Progenitor cell of endocrine pancreas (in vitro differentiated cells): ENCODE results near the gene HLCS. TPM values are rescaled to one million over a fixed set of nuclear protein-coding genes. Genes with fewer than 3 reads are reported as not detected.

ENCODE experiments used
- DNase-seq: peaks from one replicate; pipeline ENCODE4 v3.0.0; 2021; ENCODE audit warnings: low spot score; ENCODE audit not compliant: unreplicated experiment
- H3K27ac Mint-ChIP-seq: 2 replicates; pipeline ENCODE4 v1.8.0; 2021; ENCODE audit warnings: mild to moderate bottlenecking, moderate library complexity, mixed read lengths
- H3K27me3 Mint-ChIP-seq: 2 replicates; pipeline ENCODE4 v1.8.0; 2021; ENCODE audit warnings: mixed read lengths
- H3K36me3 Mint-ChIP-seq: 2 replicates; pipeline ENCODE4 v1.8.0; 2022; ENCODE audit warnings: mixed read lengths; ENCODE audit not compliant: insufficient read depth
- H3K4me1 Mint-ChIP-seq: 2 replicates; pipeline ENCODE4 v1.8.0; 2021; ENCODE audit warnings: low read depth, mixed read lengths
- H3K4me3 Mint-ChIP-seq: 2 replicates; pipeline ENCODE4 v1.8.0; 2021; ENCODE audit warnings: low read depth, mild to moderate bottlenecking, moderate library complexity, mixed read lengths
- H3K9me3 Mint-ChIP-seq: 2 replicates; pipeline ENCODE4 v1.8.0; 2021; ENCODE audit warnings: low read depth, mixed read lengths
- CTCF ChIP-seq: fragments of 200-600 bp; sonication (generic); IDR thresholded peaks from one replicate; pipeline ENCODE4 v1.5.0; 2021; ENCODE audit warnings: antibody characterized with exemption, mild to moderate bottlenecking; ENCODE audit not compliant: unreplicated experiment
- total RNA-seq: library from RNA; stranded (reverse); gene quantifications from 2 replicates; pipeline ENCODE4 v1.2.1, GENCODE V29; 2021

HLCS gene
- total RNA-seq, 1 donor from 2014 or later, result 34.3 TPM

- Mint-ChIP-seq H3K27ac (no peak overlapping the region), H3K36me3 (no peaks in the 10 kb centered on the region), H3K4me3 (no peak overlapping the region), H3K9me3 (no peaks in the 10 kb centered on the region), H3K4me1 (peaks cover 40% of the 10 kb centered on the region), H3K27me3 (no peaks in the 10 kb centered on the region)
- DNase-seq, result no peak
- no peak for TF ChIP-seq CTCF
Measured at GRCh38 chr21:36922861-36923260, 43.6 kb downstream of the HLCS start.

- peak overlapping the region; percentile 72 for H3K27ac Mint-ChIP-seq
- TF ChIP-seq CTCF, result no peak
- peaks cover 42% of the 10 kb centered on the region for H3K4me1 Mint-ChIP-seq
- H3K9me3 Mint-ChIP-seq, result no peaks in the 10 kb centered on the region
- no peaks in the 10 kb centered on the region for H3K36me3 Mint-ChIP-seq
- no peaks in the 10 kb centered on the region for H3K27me3 Mint-ChIP-seq
- peak overlapping the region; percentile 42 for H3K4me3 Mint-ChIP-seq
- no peak for DNase-seq
Measured at GRCh38 chr21:36918291-36918690, 48.2 kb downstream of the HLCS start.

GRCh38 chr21:36917471-36918158, 48.9 kb downstream of the HLCS start:
- H3K27me3 Mint-ChIP-seq, result no peaks in the 10 kb centered on the region
- DNase-seq, result no peak
- peak; percentile 54 for TF ChIP-seq CTCF
- no peaks in the 10 kb centered on the region for H3K36me3 Mint-ChIP-seq
- H3K4me1 Mint-ChIP-seq, result peaks cover 38% of the 10 kb centered on the region
- H3K27ac Mint-ChIP-seq, result peak overlapping the region; percentile 45
- no peaks in the 10 kb centered on the region for H3K9me3 Mint-ChIP-seq
- H3K4me3 Mint-ChIP-seq, result no peak overlapping the region

- Mint-ChIP-seq H3K9me3 (no peaks in the 10 kb centered on the region), H3K27ac (no peak overlapping the region), H3K4me1 (peaks cover 34% of the 10 kb centered on the region), H3K4me3 (no peak overlapping the region), H3K27me3 (no peaks in the 10 kb centered on the region), H3K36me3 (no peaks in the 10 kb centered on the region)
- no peak for TF ChIP-seq CTCF
- DNase-seq, result no peak
Measured at GRCh38 chr21:36916718-36917117, 49.8 kb downstream of the HLCS start.

GRCh38 chr21:36915696-36916245, 50.7 kb downstream of the HLCS start:
- no peaks in the 10 kb centered on the region for H3K9me3 Mint-ChIP-seq
- H3K27ac Mint-ChIP-seq, result no peak overlapping the region
- H3K36me3 Mint-ChIP-seq, result no peaks in the 10 kb centered on the region
- no peak for TF ChIP-seq CTCF
- no peaks in the 10 kb centered on the region for H3K27me3 Mint-ChIP-seq
- DNase-seq, result no peak
- peaks cover 27% of the 10 kb centered on the region for H3K4me1 Mint-ChIP-seq
- H3K4me3 Mint-ChIP-seq, result no peak overlapping the region
